HG03469 (cell line): Measurements from ENCODE around the gene RMDN2.
A peak's percentile ranks its signal among the peaks of the same experiment; 100 is the strongest.

Source experiments
- ATAC-seq: cut with Tn5 transposase; IDR thresholded peaks from one replicate; pipeline ENCODE4 v1.9.1; 2021; ENCODE audit warnings: mild to moderate bottlenecking, moderate library complexity, moderate number of reproducible peaks; ENCODE audit not compliant: unreplicated experiment

The RMDN2 gene

GRCh38 chr2:37925063-37925897, at the start of gene RMDN2:
TSS of gene RMDN2 (plus strand) at chr2:37925287. CDS start at chr2:37929278, 3,991 bp downstream.
- ATAC-seq = no peak

GRCh38 chr2:37875403-37875906, 49.6 kb upstream of the RMDN2 start:
- ATAC-seq = no peak

- ATAC-seq = no peak
Measured at GRCh38 chr2:37876227-37876626, 48.9 kb upstream of the RMDN2 start.

- no peak for ATAC-seq
Measured at GRCh38 chr2:37877457-37878315, 47.4 kb upstream of the RMDN2 start.

GRCh38 chr2:37878536-37878935, 46.6 kb upstream of the RMDN2 start:
- no peak for ATAC-seq

GRCh38 chr2:37880551-37880950, 44.5 kb upstream of the RMDN2 start:
- ATAC-seq = no peak

- ATAC-seq = no peak
Measured at GRCh38 chr2:37881397-37881796, 43.7 kb upstream of the RMDN2 start.

- no peak for ATAC-seq
Measured at GRCh38 chr2:37882036-37882435, 43.1 kb upstream of the RMDN2 start.

GRCh38 chr2:37883518-37883917, 41.6 kb upstream of the RMDN2 start:
- no peak for ATAC-seq

GRCh38 chr2:37885329-37885993, 39.6 kb upstream of the RMDN2 start:
- no peak for ATAC-seq

- no peak for ATAC-seq
Measured at GRCh38 chr2:37886745-37887144, 38.3 kb upstream of the RMDN2 start.

- no peak for ATAC-seq
Measured at GRCh38 chr2:37887286-37887685, 37.8 kb upstream of the RMDN2 start.

- no peak for ATAC-seq
Measured at GRCh38 chr2:37890893-37891495, 34.1 kb upstream of the RMDN2 start.

GRCh38 chr2:37891846-37892435, 33.1 kb upstream of the RMDN2 start:
- ATAC-seq = no peak

GRCh38 chr2:37892436-37893114, 32.5 kb upstream of the RMDN2 start:
- peak; percentile 63 for ATAC-seq

- no peak for ATAC-seq
Measured at GRCh38 chr2:37893327-37893726, 31.8 kb upstream of the RMDN2 start.

GRCh38 chr2:37894047-37894446, 31.0 kb upstream of the RMDN2 start:
- ATAC-seq = no peak

- no peak for ATAC-seq
Measured at GRCh38 chr2:37894601-37895000, 30.5 kb upstream of the RMDN2 start.

- no peak for ATAC-seq
Measured at GRCh38 chr2:37895140-37895539, 29.9 kb upstream of the RMDN2 start.

- ATAC-seq = no peak
Measured at GRCh38 chr2:37896319-37896718, 28.8 kb upstream of the RMDN2 start.
